T-helper 9 cell (primary cell): ENCODE measurements around the gene MAP4K4.
A peak's percentile ranks its signal among the peaks of the same experiment; 100 is the strongest.

ENCODE experiments used
- DNase-seq: peaks from one replicate; pipeline ENCODE4 v3.0.0-alpha.2; 2020
- total RNA-seq, 2 donors: gene quantifications; one replicate each; lab custom pipeline; 2026; lab: John Stamatoyannopoulos, UW

The MAP4K4 gene
- total RNA-seq = 159 to 168 reads per million in 2 donors

DNA sequence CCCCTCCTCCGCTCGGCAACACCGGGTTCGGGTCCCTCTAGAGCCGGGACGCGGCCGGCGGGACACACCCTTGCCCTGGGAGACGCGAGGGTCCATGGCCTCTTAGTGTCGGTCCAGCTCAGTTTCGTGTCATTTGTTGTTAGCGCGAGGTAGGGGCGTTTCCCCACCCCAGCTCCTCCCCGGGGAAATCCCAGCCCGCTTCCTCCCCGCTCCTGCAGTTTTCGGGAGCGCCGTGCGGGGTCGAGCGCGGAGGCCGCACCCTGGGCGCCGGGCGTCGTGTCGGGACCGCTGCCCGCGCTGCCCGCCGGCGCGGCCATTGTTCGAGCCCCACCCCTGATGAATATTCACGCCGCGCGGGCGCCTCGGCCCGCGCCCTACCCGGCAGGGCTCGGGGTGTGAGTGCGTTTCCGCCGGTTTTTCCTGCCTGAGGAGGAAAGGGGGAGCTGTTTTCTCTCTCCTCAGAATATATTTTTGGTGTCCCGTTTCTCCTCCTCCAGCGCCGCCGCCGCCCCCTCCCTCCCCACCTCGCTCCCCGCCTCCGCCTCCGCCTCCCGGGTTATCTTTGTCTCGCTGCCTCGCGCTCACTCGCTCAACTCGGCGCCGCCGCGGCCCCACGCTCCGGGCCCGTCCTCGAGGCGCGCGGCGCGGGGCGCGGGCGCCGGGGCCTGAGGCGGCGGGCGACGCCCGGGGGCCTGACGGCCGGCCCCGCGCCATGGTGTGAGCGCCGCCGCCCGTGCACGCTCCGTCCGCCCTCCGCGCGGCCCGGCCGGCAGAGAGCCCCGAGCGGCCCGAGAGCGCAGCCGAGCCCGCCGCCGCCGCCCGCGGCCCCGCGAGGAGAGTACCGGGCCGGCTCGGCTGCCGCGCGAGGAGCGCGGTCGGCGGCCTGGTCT lies at the start of gene MAP4K4:
Gene MAP4K4 (plus strand): TSS at position 584 of the 890 bp plus-strand sequence. CDS start 374 bp downstream, outside the sequence.
- peak; percentile 66 for DNase-seq

DNA sequence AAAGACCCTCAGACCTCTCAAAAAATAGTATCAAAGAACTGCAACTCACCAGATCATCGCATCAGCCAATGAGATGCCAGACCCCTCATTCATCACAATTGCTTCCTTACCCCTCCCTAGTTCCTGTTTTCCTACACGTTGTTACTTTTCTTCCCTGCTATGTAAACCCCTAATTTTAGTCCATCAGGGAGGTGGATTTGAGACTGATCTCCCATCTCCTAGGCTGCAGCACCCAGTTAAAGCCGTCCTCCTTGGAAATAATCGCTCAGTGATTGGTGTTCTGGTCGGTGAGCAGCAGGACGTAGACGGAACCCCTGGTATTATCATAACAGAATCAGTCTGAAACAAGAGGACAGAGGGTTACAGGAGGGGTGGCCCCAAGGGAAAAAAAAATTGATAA lies 44.0 kb upstream of the MAP4K4 start:
- no peak for DNase-seq

DNA sequence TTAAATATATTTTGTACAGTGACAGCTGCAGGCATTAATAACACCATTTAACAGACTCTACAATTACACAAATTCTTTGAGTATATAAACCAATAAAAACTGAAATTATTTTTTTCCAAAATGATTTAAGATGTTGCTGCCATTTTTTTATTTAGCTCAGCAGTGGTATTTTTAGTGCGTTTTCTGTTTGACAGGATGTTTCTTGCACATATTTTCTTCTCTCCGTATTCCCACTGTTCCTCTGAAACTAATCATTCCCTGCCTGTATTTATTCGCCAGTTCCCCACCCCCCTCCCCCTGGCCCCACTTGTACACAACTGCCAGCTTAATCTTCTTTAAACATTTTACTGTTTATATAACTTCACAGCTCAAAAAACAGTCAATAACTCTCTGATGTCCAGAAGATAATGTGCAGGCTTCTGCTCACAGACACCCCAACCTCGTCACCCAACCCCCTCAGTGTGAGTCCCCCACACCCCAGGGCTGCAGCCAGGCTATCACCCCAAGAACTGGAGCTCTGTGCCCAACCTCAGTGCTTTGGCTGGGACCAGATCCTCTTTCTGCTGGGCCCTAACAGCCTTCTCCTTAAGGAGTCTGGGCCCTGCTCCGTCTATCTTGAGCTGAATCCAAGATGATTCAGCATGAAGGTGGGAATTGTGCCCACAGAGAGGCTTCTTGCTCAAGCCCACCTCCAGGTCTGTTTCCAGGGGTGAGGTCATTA lies 41.6 kb upstream of the MAP4K4 start:
- DNase-seq = no peak

GRCh38 chr2:101657787-101658186 lies 39.7 kb upstream of the MAP4K4 start:
- DNase-seq = no peak

- DNase-seq = no peak
Observed at GRCh38 chr2:101658387-101658786, 39.1 kb upstream of the MAP4K4 start.

GRCh38 chr2:101665312-101665711 lies 32.2 kb upstream of the MAP4K4 start:
- DNase-seq = no peak

DNA sequence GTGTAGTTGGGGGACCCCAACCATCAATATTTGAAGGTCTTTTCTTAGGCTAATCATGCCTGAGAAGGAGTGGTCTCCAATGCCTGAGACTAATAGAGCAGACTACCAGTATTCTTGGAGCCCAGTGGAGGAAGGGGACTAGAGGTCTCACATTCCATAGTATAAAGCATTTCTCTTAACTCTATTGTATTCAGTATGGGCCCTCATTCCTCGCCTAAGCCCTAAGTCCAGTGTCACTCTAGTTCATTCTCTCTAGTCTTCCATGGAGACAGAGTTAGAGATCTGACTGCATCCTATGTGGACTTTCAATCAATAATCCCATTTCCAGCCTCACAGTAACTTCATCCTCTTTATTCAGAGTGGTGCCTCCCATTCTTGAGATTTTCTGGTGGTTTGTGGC lies 29.7 kb upstream of the MAP4K4 start:
- no peak for DNase-seq

DNA sequence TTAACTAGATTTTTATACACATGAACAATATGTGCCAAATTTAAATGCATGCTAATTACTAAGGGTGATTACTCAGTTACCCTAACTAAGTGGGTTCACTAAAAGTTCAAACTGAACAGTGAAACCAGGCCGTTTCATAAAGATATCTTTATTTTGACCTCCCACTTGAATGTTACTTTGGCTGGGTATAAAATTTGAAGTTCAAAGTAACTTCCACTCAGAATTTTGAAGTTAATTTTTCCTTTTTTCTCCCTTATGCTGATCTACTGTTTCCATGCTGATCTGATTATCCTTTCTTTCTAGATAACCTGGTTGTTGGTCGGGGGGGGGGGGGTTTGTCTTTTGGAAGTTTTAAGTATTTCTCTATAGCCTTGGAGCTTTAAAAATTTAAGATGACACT lies 25.5 kb upstream of the MAP4K4 start:
- DNase-seq = no peak

DNA sequence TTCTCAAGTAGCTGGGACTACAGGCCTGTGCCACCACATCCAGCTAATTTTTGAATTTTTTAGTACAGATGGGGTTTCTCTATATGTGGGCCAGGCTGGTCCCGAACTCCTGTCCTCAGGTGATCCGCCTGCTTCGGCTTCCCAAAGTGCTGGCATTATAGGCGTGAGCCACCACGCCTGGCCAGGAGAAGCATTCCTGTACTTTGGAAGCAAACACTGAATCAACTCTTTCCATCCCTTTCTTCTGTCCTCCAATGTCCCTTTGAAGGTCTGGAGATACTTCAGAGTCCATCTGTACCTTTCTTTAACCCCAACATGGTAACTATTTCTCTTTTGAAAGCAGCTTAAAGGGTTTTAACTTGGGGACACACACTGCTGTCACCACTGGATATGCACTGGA lies 23.6 kb upstream of the MAP4K4 start:
- DNase-seq = no peak

DNA sequence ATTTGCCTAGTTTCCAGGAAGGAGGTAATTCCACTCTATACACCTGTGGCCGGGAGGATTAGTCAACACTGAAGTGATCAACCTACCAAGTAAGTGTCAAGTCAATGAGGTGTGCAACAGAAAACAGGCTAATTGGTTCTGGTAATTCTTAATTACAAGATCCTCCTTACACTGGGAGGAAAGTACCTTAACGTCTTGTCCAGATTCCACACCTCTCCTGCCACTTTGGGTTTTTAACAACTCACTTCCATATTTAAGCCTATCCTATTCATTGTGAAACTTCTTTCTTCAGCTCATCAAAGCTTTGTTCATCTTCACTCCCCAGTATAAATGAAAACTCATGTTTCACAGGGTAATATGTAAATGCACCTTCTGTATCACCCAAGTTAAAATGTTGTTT lies 22.0 kb upstream of the MAP4K4 start:
- DNase-seq = no peak

DNA sequence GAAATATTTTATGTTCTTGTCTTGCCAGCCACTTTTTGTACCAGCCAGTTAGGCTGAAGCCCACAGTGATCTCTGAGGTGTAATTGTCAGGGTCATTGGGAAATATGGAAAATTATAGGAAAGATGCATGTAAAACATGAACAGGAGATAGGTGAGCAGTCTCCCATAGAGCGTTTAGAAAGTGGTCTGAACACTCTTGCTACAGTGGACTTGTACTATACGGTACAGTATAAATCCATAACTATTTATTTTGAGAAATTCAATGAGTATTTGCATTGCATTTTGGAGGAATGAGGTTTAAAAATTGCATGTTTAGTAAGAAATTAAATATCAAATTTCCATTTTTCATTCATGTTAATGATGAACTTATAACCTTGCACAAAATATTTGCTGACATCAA lies 20.8 kb upstream of the MAP4K4 start:
- DNase-seq = no peak

- DNase-seq = no peak
Observed at GRCh38 chr2:101677658-101678057, 19.8 kb upstream of the MAP4K4 start.

DNA sequence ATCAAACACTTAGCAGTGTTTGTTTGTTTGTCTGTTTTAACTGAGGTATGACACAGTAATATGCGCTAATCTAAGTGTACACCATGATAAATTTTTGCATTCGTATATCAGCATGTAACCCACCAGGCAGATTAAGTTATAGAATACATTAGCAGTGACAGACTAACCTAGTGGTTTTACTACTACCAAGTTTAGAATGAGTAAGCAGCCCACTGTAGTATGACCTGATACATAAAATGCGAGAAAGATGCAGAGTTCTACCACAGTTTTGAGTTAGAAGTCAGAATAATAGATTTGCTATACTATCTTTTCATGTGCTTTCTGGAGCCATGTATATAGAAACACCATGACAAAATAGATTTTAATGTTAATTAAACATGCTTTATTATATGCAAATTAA lies 19.1 kb upstream of the MAP4K4 start:
- no peak for DNase-seq

- DNase-seq = no peak
Observed at GRCh38 chr2:101679037-101679726, 18.3 kb upstream of the MAP4K4 start.

DNA sequence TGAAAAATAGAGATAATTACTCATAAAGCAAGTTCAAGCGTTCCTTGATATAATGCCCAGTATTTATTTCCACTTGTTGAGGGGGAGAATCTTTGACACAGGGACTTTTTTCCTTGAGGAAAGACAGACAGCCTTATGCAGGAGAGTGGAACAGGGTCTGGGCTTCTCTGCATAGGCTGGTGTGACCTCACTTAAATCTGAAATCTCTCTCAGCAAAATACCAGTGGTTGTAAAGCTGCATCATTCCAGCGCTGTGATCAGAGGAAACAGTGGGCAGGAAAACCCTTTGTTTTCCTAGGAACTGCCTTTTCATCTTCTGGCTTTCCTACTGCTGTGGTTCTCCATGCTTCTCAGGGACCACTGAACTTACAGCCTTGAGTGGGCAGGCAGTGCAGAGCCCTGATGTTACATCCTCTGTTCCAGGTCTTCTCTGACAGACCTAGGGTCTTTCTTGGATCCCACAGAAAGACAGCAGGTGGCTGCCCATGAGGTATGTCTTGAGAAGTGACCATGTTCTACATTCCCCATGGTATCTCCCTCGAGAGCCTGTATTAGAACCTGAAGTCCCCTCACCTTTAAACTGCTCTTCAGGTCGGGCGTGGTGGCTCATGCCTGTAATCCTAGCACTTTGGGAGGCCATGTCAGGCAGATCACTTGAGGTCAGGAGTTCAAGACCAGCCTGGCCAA lies 17.6 kb upstream of the MAP4K4 start:
- DNase-seq = no peak

- DNase-seq = no peak
Observed at GRCh38 chr2:101682311-101682710, 15.2 kb upstream of the MAP4K4 start.

GRCh38 chr2:101684313-101684712 lies 13.2 kb upstream of the MAP4K4 start:
- no peak for DNase-seq

DNA sequence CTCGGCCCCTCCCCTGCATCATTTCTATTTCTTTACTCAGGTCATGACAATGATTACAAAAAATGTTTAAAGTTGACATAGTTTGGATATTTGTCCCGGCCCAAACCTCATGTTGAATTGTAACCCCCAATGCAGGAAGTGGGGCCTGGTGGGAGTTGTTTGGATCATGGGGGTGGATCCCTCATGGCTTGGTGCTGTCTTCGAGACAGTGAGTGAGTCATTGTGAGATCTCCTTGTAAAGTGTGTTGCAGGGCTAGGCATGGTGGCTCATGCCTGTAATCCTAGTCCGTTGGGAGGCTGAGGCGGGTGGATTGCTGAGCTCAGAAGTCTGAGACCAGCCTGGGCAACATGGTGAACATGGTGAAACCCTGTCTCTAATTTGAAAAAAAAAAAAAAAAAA lies 9.2 kb upstream of the MAP4K4 start:
- DNase-seq = no peak

DNA sequence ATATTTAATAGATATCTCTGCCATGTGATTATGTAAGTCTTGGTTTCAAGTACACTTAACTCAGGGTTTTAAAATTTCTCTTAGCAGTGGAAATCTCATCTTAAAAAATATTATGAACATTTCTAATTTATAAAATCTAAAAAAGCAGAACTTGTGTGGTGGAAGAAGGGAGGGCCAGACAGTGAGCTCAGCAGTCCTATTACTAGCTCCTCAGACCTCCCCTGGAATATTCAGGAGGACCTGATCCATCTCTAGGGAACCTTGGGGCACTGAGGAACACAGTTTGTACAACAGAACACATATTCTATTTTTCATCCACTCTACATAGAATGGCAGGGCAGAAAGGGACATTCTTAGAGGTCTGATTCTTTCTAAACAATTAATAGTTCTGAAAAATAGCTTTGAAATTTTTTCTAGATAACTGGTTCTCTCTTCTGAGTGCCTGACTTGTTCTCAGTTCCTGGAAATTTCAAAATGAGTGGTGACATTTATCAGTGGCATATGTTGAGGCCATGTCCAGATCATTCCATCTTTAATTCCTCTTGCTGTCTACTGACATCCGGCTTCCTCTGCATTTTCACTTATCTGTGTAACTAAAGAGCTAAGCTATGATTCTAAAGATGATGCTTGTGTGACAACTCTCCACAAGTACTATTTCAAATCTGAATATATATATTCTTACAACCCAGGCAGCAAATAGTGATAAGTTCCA lies 8.2 kb upstream of the MAP4K4 start:
- DNase-seq = no peak

GRCh38 chr2:101690547-101691152 lies 6.9 kb upstream of the MAP4K4 start:
- DNase-seq = no peak

DNA sequence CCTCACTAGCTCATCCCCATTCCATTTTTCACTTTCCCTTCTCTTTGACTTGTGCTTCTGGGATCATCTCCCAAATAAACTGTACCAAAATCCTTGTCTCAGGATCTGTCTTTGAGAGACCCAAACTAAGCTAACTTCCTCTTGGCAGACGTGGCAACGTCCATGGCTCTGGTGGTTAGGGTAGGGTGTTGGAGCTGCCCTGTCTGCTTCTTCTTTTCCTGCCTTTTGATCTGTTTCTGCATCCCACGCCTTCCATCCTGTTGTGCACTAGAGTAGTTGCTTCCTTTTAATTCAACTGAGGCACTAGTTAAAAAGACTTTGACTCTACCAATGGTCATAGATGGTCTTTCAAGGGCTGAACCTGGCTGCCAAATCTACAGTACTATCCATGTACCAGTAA lies 5.5 kb upstream of the MAP4K4 start:
- DNase-seq = no peak

DNA sequence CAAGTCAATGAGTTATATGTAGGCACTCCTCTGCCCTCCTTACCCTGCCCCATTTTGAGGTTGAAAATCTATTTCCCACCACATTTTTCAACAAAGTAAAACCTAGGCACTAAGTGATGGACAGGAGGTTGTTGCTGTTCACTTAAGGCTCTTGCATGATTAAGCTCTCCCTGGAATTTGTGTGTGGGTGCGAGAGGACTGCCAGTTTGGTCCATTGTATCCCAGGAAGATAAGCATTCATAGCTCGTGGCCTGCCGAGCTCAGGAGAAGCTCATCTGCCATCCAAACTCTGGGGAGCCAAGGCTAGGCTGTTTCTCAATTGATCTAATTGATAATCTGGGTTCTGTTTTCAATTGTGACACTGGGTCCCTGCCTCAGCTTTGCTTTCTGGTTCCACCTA lies 4.7 kb upstream of the MAP4K4 start:
- no peak for DNase-seq
